GM12801 (cell line): Measurements from ENCODE around the gene FAM131A.

Experiments used
- TF ChIP-seq, protein P1 (sequence below): IDR thresholded peaks from one replicate; pipeline ENCODE4 v1.5.1; 2011; ENCODE audit warnings: control low read depth; ENCODE audit not compliant: insufficient read length; ENCODE audit errors: extremely low read depth

The FAM131A gene

DNA sequence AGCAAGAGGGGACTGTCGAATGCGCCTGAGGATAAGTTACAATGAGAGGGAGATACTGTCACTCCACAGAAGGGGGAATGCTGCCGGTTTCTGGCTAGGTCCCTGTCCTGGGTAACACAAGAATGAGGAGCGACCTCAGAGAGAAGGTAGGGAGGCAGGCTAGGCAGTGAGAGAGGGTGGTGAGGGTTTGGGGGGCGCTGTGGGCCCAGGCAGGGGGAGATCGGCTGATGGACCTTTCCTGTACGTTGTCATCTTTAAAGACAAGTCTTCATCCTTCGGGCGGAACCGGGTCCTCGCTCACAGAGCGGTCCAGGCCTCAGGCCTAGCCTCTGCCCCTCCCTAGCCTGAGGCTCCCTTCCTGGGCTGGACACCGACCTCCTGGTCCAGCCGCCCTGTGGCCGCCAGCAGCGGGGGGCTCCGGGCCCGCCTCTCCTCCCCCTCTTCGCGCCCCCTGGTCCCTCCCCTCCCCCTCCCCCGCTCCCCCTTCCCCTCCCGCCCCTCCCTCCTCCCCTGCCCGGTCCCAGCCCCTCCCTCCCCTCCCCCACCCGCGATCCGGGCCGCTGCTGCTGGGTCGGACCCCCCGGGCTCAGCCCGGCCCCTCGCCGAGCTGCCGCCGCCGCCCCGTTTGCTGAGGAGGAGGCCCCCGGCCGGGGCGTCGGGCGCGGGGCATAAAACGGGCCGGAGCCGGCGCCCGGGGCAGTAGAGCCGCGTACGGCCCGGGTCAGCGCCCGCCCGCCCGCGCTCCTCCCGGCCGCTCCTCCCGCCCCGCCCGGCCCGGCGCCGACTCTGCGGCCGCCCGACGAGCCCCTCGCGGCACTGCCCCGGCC, 42.2 kb downstream of the FAM131A start, which contains the start of gene CHRD:
TSS of gene CHRD (plus strand) at position 697 of the 827 bp plus-strand sequence. CDS start 265 bp downstream, outside the sequence.
- TF ChIP-seq, protein P1, sequence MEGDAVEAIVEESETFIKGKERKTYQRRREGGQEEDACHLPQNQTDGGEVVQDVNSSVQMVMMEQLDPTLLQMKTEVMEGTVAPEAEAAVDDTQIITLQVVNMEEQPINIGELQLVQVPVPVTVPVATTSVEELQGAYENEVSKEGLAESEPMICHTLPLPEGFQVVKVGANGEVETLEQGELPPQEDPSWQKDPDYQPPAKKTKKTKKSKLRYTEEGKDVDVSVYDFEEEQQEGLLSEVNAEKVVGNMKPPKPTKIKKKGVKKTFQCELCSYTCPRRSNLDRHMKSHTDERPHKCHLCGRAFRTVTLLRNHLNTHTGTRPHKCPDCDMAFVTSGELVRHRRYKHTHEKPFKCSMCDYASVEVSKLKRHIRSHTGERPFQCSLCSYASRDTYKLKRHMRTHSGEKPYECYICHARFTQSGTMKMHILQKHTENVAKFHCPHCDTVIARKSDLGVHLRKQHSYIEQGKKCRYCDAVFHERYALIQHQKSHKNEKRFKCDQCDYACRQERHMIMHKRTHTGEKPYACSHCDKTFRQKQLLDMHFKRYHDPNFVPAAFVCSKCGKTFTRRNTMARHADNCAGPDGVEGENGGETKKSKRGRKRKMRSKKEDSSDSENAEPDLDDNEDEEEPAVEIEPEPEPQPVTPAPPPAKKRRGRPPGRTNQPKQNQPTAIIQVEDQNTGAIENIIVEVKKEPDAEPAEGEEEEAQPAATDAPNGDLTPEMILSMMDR: no peak

DNA sequence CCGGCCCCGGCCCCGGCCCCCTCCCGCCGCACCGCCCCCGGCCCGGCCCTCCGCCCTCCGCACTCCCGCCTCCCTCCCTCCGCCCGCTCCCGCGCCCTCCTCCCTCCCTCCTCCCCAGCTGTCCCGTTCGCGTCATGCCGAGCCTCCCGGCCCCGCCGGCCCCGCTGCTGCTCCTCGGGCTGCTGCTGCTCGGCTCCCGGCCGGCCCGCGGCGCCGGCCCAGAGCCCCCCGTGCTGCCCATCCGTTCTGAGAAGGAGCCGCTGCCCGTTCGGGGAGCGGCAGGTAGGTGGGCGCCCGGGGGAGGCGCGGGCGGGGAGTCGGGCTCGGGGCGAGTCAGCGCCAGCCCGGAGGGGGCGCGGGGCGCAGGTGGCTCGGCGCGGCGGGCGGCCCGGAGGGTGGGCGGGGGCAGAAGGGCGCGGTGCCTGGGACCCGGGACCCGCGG, 42.8 kb downstream of the FAM131A start:
- TF ChIP-seq, protein P1: no peak

DNA sequence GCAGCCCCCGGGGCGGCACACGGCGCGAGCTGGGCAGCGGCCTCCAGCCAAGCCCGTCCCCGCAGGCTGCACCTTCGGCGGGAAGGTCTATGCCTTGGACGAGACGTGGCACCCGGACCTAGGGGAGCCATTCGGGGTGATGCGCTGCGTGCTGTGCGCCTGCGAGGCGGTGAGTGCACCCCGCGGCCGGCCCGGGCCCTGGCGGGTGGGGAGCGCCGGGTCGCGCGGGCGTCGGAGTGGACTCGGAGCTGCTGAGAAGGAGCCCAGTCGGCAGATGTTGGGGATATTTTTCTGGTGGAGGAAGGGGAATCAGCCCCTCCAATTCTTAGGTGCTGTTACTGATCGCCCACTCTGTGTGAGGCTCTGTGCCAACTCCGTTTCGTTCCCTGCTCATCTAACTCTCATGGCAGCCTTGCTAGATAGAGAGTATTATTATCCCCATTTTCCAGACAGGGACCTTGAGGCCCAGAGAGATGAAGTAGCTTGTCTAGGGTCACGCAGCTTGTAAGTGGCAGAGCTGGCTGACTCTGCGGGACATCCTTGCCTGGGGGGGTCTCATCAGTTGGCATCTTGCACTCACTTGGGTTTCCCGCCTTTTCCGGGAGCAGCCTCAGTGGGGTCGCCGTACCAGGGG, 43.3 kb downstream of the FAM131A start:
- TF ChIP-seq, protein P1: no peak

DNA sequence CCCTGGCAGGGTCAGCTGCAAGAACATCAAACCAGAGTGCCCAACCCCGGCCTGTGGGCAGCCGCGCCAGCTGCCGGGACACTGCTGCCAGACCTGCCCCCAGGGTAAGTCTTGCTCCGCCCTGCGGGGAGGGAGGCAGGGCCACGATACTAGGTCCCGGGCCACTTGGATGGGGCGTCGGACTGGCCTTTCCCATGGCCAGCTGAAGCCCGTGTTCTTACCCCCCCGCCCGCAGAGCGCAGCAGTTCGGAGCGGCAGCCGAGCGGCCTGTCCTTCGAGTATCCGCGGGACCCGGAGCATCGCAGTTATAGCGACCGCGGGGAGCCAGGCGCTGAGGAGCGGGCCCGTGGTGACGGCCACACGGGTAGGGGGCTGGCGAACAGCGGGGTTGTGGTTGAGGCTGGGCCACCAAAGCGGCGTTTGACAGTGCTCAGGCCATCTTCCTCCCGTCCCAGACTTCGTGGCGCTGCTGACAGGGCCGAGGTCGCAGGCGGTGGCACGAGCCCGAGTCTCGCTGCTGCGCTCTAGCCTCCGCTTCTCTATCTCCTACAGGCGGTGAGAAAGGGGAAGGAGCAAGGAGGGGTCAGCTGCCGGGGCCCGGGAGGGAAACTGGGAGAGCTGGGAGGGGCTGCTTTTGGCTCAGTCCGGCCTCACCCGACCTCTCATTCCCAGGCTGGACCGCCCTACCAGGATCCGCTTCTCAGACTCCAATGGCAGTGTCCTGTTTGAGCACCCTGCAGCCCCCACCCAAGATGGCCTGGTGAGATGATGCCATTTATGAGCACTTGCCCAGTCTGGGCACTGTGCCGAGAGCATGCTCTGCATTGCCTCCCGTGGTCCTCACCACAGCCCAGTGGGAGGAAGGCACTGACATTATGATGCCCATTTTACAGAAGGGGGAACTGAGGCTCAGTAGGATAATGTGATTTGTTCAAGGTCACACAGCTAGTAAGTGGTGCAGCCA, 44.1 kb downstream of the FAM131A start:
- TF ChIP-seq, protein P1: no peak

DNA sequence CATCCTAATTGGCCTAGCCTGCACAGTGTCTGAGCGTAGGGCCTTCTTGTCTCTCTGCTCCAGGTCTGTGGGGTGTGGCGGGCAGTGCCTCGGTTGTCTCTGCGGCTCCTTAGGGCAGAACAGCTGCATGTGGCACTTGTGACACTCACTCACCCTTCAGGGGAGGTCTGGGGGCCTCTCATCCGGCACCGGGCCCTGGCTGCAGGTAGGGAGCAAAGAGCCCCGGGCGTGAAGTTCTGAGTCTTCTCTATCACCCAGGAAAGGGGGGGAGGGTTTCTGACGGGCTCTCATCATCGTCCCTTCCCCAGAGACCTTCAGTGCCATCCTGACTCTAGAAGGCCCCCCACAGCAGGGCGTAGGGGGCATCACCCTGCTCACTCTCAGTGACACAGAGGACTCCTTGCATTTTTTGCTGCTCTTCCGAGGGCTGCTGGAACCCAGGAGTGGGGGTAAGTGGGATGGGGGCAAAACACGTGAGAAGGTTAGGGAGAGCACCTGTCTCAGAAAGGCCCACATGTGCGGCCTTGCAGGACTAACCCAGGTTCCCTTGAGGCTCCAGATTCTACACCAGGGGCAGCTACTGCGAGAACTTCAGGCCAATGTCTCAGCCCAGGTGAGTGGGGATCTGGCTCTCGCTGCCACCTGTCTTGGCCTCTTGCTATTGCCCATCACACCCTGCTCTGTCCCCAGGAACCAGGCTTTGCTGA, 45.1 kb downstream of the FAM131A start:
- TF ChIP-seq, protein P1: no peak

DNA sequence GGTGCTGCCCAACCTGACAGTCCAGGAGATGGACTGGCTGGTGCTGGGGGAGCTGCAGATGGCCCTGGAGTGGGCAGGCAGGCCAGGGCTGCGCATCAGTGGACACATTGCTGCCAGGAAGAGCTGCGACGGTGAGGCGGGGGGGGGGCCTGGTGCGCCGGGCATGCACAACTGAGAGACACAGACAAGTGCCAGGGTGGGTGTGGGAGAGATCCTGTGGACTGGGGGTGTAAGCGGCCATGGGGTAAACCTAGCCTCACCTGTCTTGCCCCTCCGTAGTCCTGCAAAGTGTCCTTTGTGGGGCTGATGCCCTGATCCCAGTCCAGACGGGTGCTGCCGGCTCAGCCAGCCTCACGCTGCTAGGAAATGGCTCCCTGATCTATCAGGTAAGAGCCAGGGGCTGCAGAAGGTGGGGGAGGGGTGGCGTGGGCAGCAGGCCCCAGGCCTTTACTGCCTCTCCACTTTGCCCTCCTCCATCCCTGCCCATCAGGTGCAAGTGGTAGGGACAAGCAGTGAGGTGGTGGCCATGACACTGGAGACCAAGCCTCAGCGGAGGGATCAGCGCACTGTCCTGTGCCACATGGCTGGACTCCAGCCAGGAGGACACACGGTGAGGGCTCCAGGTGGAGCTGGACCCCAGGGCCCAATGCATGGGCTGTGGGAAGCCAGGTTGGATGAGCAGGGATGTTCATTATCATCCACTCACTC, 45.8 kb downstream of the FAM131A start:
- TF ChIP-seq, protein P1: no peak
